Measurements from ENCODE around the gene PLXNB3.

PLXNB3 gene

DNA sequence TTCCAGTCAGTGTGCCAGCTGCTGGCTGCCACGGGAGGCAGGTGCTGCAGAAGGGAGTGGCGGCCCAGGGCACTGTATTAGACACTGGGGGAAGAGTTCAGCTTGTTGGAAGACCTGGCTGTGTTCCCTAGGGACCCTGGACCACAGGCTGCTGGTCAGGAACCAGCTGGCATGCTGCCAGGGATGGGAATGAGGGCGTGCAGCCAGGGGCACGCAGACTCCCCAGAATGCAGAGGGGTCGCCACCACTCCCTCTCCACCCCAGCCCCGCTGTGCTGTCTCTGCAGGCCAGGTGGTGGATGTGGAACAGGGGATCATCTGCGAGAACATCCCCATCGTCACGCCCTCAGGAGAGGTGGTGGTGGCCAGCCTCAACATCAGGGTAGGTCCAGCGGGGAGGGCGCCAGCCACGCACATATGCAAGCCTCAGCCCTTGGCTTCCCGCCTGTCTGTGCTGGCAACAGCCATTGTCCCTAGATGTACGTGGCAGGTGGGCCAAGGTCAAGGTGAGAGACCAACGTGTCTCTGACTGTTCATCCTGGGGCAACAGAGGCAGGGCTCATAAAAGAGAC is 27.1 kb upstream of the PLXNB3 start (continued):
- TF ChIP-seq, protein P1, sequence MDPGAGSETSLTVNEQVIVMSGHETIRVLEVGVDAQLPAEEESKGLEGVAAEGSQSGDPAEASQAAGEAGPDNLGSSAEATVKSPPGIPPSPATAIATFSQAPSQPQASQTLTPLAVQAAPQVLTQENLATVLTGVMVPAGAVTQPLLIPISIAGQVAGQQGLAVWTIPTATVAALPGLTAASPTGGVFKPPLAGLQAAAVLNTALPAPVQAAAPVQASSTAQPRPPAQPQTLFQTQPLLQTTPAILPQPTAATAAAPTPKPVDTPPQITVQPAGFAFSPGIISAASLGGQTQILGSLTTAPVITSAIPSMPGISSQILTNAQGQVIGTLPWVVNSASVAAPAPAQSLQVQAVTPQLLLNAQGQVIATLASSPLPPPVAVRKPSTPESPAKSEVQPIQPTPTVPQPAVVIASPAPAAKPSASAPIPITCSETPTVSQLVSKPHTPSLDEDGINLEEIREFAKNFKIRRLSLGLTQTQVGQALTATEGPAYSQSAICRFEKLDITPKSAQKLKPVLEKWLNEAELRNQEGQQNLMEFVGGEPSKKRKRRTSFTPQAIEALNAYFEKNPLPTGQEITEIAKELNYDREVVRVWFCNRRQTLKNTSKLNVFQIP (CRISPR knock-in tag; IDR thresholded peaks at IDR 0.05; ENCODE audit: borderline replicate concordance, low read depth) = no peak
- TF ChIP-seq, protein P2, sequence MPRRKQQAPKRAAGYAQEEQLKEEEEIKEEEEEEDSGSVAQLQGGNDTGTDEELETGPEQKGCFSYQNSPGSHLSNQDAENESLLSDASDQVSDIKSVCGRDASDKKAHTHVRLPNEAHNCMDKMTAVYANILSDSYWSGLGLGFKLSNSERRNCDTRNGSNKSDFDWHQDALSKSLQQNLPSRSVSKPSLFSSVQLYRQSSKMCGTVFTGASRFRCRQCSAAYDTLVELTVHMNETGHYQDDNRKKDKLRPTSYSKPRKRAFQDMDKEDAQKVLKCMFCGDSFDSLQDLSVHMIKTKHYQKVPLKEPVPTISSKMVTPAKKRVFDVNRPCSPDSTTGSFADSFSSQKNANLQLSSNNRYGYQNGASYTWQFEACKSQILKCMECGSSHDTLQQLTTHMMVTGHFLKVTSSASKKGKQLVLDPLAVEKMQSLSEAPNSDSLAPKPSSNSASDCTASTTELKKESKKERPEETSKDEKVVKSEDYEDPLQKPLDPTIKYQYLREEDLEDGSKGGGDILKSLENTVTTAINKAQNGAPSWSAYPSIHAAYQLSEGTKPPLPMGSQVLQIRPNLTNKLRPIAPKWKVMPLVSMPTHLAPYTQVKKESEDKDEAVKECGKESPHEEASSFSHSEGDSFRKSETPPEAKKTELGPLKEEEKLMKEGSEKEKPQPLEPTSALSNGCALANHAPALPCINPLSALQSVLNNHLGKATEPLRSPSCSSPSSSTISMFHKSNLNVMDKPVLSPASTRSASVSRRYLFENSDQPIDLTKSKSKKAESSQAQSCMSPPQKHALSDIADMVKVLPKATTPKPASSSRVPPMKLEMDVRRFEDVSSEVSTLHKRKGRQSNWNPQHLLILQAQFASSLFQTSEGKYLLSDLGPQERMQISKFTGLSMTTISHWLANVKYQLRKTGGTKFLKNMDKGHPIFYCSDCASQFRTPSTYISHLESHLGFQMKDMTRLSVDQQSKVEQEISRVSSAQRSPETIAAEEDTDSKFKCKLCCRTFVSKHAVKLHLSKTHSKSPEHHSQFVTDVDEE (CRISPR knock-in tag; IDR thresholded peaks at IDR 0.05) = no peak
- TF ChIP-seq BACH2 (CRISPR knock-in tag; IDR thresholded peaks at IDR 0.05; ENCODE audit: borderline replicate concordance) = no peak

DNA sequence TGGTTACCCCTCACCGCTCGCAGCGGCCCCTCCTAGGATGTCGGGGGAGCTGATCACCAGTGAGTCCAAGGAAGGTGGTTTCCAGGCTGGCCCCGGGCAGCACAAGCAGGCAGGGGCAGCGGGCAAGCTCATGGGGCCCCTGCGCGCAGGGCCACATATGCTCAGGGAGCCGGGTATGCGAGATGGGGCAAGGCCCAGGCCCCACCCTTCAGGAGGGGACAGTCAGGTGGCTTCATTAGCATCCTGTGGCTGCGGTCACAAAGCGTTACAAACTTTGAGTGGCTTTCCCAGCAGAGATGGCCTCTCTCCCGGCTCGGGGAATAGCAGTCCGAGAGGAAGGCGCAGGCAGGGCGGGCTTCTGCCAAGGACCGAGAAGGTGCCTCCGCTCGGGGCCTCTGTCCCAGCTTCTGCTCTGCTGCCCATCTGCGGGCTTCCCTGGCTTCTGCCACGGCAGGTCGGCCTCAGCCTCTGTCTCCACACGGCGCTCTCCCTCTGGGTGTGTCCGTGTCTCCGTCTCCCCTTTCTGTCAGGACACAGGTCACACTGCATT is 25.9 kb upstream of the PLXNB3 start:
- no peak for ATAC-seq
- TF ChIP-seq BACH2 (CRISPR knock-in tag; IDR thresholded peaks at IDR 0.05; ENCODE audit: borderline replicate concordance) = no peak
- TF ChIP-seq ZNF8 (CRISPR knock-in tag; IDR thresholded peaks at IDR 0.05) = no peak
- TF ChIP-seq, protein P2 (CRISPR knock-in tag; IDR thresholded peaks at IDR 0.05) = no peak
- no peak for TF ChIP-seq GLIS3 (CRISPR knock-in tag; IDR thresholded peaks at IDR 0.05)
- TF ChIP-seq OSR1 (CRISPR knock-in tag; IDR thresholded peaks at IDR 0.05) = no peak
- TF ChIP-seq, protein P3, sequence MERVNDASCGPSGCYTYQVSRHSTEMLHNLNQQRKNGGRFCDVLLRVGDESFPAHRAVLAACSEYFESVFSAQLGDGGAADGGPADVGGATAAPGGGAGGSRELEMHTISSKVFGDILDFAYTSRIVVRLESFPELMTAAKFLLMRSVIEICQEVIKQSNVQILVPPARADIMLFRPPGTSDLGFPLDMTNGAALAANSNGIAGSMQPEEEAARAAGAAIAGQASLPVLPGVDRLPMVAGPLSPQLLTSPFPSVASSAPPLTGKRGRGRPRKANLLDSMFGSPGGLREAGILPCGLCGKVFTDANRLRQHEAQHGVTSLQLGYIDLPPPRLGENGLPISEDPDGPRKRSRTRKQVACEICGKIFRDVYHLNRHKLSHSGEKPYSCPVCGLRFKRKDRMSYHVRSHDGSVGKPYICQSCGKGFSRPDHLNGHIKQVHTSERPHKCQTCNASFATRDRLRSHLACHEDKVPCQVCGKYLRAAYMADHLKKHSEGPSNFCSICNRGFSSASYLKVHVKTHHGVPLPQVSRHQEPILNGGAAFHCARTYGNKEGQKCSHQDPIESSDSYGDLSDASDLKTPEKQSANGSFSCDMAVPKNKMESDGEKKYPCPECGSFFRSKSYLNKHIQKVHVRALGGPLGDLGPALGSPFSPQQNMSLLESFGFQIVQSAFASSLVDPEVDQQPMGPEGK (CRISPR knock-in tag; IDR thresholded peaks at IDR 0.05; ENCODE audit: borderline replicate concordance) = no peak
- no peak for TF ChIP-seq CSDC2 (CRISPR knock-in tag; IDR thresholded peaks at IDR 0.05)
- TF ChIP-seq RARB (CRISPR knock-in tag; IDR thresholded peaks at IDR 0.05) = no peak
- TF ChIP-seq, protein P1 (CRISPR knock-in tag; IDR thresholded peaks at IDR 0.05; ENCODE audit: borderline replicate concordance, low read depth) = no peak
- TF ChIP-seq ZFP3 (CRISPR knock-in tag; IDR thresholded peaks at IDR 0.05) = no peak
- TF ChIP-seq ISL1 (CRISPR knock-in tag; IDR thresholded peaks at IDR 0.05) = no peak
- no peak for TF ChIP-seq ZC3H10 (CRISPR knock-in tag; IDR thresholded peaks at IDR 0.05)
- no peak for TF ChIP-seq ARNTL (CRISPR knock-in tag; IDR thresholded peaks at IDR 0.05; ENCODE audit: borderline replicate concordance, low read depth)
- TF ChIP-seq, protein P4, sequence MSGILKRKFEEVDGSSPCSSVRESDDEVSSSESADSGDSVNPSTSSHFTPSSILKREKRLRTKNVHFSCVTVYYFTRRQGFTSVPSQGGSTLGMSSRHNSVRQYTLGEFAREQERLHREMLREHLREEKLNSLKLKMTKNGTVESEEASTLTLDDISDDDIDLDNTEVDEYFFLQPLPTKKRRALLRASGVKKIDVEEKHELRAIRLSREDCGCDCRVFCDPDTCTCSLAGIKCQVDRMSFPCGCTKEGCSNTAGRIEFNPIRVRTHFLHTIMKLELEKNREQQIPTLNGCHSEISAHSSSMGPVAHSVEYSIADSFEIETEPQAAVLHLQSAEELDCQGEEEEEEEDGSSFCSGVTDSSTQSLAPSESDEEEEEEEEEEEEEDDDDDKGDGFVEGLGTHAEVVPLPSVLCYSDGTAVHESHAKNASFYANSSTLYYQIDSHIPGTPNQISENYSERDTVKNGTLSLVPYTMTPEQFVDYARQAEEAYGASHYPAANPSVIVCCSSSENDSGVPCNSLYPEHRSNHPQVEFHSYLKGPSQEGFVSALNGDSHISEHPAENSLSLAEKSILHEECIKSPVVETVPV (CRISPR knock-in tag; IDR thresholded peaks at IDR 0.05) = no peak
- no peak for TF ChIP-seq ZNF70 (CRISPR knock-in tag; IDR thresholded peaks at IDR 0.05)
